D341Med (cell line): Measurements from ENCODE around the gene NDUFAF8.

ENCODE experiments used
- DNase-seq: peaks from one replicate; pipeline ENCODE4 v3.0.0; 2012; ENCODE audit warnings: low spot score

Gene NDUFAF8

GRCh38 chr17:81251709-81252301 is 12.7 kb downstream of the NDUFAF8 start:
- no peak for DNase-seq

GRCh38 chr17:81252326-81252986 is 13.3 kb downstream of the NDUFAF8 start:
- no peak for DNase-seq

GRCh38 chr17:81252987-81253329 is 13.8 kb downstream of the NDUFAF8 start:
- DNase-seq: no peak

GRCh38 chr17:81253358-81254131 is 14.4 kb downstream of the NDUFAF8 start:
- peak; percentile 84 for DNase-seq

GRCh38 chr17:81254955-81255717 is 16.0 kb downstream of the NDUFAF8 start:
- DNase-seq: peak; percentile 78

- no peak for DNase-seq
Measured at GRCh38 chr17:81256616-81257015, 17.5 kb downstream of the NDUFAF8 start.

- no peak for DNase-seq
Measured at GRCh38 chr17:81257533-81257932, 18.4 kb downstream of the NDUFAF8 start.

- no peak for DNase-seq
Measured at GRCh38 chr17:81258292-81258691, 19.2 kb downstream of the NDUFAF8 start.

GRCh38 chr17:81259058-81259605 is 20.0 kb downstream of the NDUFAF8 start:
- DNase-seq: no peak

GRCh38 chr17:81260171-81260570 is 21.1 kb downstream of the NDUFAF8 start:
- no peak for DNase-seq

GRCh38 chr17:81260641-81261040 is 21.5 kb downstream of the NDUFAF8 start:
- no peak for DNase-seq

- DNase-seq: no peak
Measured at GRCh38 chr17:81261096-81261495, 22.0 kb downstream of the NDUFAF8 start.

- DNase-seq: no peak
Measured at GRCh38 chr17:81261582-81262336, 22.6 kb downstream of the NDUFAF8 start.

GRCh38 chr17:81263371-81264181 is 24.5 kb downstream of the NDUFAF8 start:
- no peak for DNase-seq

- no peak for DNase-seq
Measured at GRCh38 chr17:81264640-81265039, 25.5 kb downstream of the NDUFAF8 start.

GRCh38 chr17:81265576-81265975 is 26.5 kb downstream of the NDUFAF8 start:
- no peak for DNase-seq

GRCh38 chr17:81267390-81268067 is 28.4 kb downstream of the NDUFAF8 start:
- DNase-seq: no peak

GRCh38 chr17:81270279-81270678 is 31.2 kb downstream of the NDUFAF8 start:
- DNase-seq: no peak

GRCh38 chr17:81271226-81271625 is 32.1 kb downstream of the NDUFAF8 start:
- DNase-seq: no peak

- no peak for DNase-seq
Measured at GRCh38 chr17:81272616-81273015, 33.5 kb downstream of the NDUFAF8 start.
